ENCODE measurements around the gene CHDH. TPM values are rescaled to one million over a fixed set of nuclear protein-coding genes. Genes with fewer than 3 reads are reported as not detected.

The CHDH gene
- total and polyA plus RNA-seq, 2 experiments from 2014 or later: 2.3 to 6.6 TPM

GRCh38 chr3:53863145-53863544 is 16.9 kb upstream of the CHDH start (continued):
- TF ChIP-seq REST (IDR thresholded peaks at IDR 0.05; ENCODE audit: unreplicated experiment): no peak

- Histone ChIP-seq H3K79me2 (replicated peaks; ENCODE audit: insufficient read depth) (no peaks in the 10 kb centered on the region), H2AFZ (no peak overlapping the region), H3K27ac (ENCODE audit: low read depth) (no peak overlapping the region), H3K4me1 (ENCODE audit: insufficient read depth) (no peaks in the 10 kb centered on the region), H3F3A (replicated peaks; ENCODE audit: low read depth) (no peaks in the 10 kb centered on the region), H3K9me2 (ENCODE audit: insufficient read depth) (no peaks in the 10 kb centered on the region), H3K36me3 (ENCODE audit: insufficient read depth) (peaks cover 5% of the 10 kb centered on the region; the same call in 1 of the 2 replicates), H4K20me1 (replicated peaks; ENCODE audit: insufficient read depth) (no peaks in the 10 kb centered on the region; the same call in 1 of the 2 replicates), H3K4me2 (no peak overlapping the region), H3K27me3 (ENCODE audit: insufficient read depth) (no peaks in the 10 kb centered on the region), H3K4me3 (no peak overlapping the region)
- ATAC-seq (no peak), DNase-seq (ENCODE audit: low spot score) (no peak)
- Mint-ChIP-seq H3K4me3 (no peak overlapping the region), H3K27me3 (ENCODE audit: insufficient read depth, low read depth, poor library complexity) (no peaks in the 10 kb centered on the region), H3K4me1 (no peaks in the 10 kb centered on the region), H3K27ac (no peak overlapping the region), H3K9me3 (no peaks in the 10 kb centered on the region), H3K36me3 (ENCODE audit: low read depth) (peaks cover 34% of the 10 kb centered on the region)
- no peak for TF ChIP-seq CREB1 (CRISPR knock-in tag; IDR thresholded peaks at IDR 0.05; ENCODE audit: low read depth)
Measured at GRCh38 chr3:53862241-53862640, 16.0 kb upstream of the CHDH start.

GRCh38 chr3:53860196-53860595 is 14.0 kb upstream of the CHDH start:
- peaks cover 34% of the 10 kb centered on the region for H3K36me3 Mint-ChIP-seq (ENCODE audit: low read depth)

More at GRCh38 chr3:53860196-53860595, 14.0 kb upstream of the CHDH start:
- H3K4me2 ChIP-seq: no peak overlapping the region
- no peaks in the 10 kb centered on the region for H3K9me2 ChIP-seq (ENCODE audit: insufficient read depth)
- DNase-seq (ENCODE audit: low spot score): no peak
- no peaks in the 10 kb centered on the region for H3K79me2 ChIP-seq (replicated peaks; ENCODE audit: insufficient read depth)
- TF ChIP-seq STAT1 (IDR thresholded peaks at IDR 0.05; ENCODE audit: unreplicated experiment) (no peak), ZNF331 (CRISPR knock-in tag; IDR thresholded peaks at IDR 0.05; ENCODE audit: low read depth) (no peak), ZNF114 (CRISPR knock-in tag; IDR thresholded peaks at IDR 0.05) (no peak), ETS1 (IDR thresholded peaks at IDR 0.05) (no peak)
- ATAC-seq: no peak
- no peaks in the 10 kb centered on the region for H3F3A ChIP-seq (replicated peaks; ENCODE audit: low read depth)
- no peak overlapping the region for H3K4me3 Mint-ChIP-seq
- no peak overlapping the region for H2AFZ ChIP-seq
- H3K4me1 ChIP-seq (ENCODE audit: insufficient read depth): no peaks in the 10 kb centered on the region
- H3K36me3 ChIP-seq (ENCODE audit: insufficient read depth): no peaks in the 10 kb centered on the region; the same call in 1 of the 2 replicates
- H3K27me3 Mint-ChIP-seq (ENCODE audit: insufficient read depth, low read depth, poor library complexity): no peaks in the 10 kb centered on the region
- H3K4me1 Mint-ChIP-seq: no peaks in the 10 kb centered on the region
- no peaks in the 10 kb centered on the region for H3K27me3 ChIP-seq (ENCODE audit: insufficient read depth)
- H4K20me1 ChIP-seq (replicated peaks; ENCODE audit: insufficient read depth): no peaks in the 10 kb centered on the region; the same call in 1 of the 2 replicates
- H3K4me3 ChIP-seq: no peak overlapping the region
- no peak overlapping the region for H3K27ac Mint-ChIP-seq
- no peak overlapping the region for H3K27ac ChIP-seq (ENCODE audit: low read depth)
- H3K9me3 Mint-ChIP-seq: no peaks in the 10 kb centered on the region
